Measurements from ENCODE around the gene LRRC23. TPM values are rescaled to one million over a fixed set of nuclear protein-coding genes. Genes with fewer than 3 reads are reported as not detected.
A peak's percentile ranks its signal among the peaks of the same experiment; 100 is the strongest.

Gene LRRC23
- total and polyA plus RNA-seq, 2 donors (not counting 1 experiment from before 2014, with no cell fraction given) = 5.3 to 14.4 TPM

DNA sequence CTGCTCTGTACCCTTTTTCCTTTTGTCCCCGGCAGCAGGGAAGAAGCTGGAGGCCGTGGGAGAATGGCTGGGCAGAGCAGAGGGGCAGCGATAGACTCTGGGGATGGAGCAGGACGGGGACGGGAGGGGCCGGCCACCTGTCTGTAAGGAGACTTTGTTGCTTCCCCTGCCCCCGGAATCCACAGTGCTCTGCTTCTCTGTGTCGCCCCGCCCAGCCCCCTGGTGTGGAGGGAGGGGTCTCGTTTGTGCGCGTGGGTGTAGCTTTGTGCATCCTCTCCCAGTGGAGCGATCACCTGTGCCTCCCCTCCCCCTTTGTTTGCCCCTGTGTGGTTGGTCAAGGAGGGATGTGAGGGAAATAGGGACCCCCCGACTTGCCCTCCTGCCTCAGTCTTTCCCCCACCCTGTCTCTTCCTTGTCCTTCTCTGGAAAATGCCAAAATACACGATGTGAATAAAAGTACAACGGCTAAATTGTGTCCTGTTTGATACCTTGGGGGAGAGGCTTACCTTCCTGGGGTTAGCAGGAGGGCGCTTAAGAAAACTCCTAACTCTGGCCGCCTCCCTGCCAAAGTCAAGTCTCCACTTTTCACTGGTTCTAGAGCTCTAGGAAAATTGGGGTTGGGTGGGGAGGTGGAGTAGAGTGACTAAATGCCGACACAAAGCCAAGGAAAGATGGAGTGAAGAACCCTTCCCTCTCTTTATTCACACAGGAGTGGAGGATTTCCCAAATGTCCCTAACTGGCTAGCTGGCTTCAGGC, 38.3 kb upstream of the LRRC23 start:
- 92% methylated on average over 9 of the region's 19 CpGs for WGBS (ENCODE audit: insufficient coverage)
- CTCF ChIA-PET = interaction anchor here (1.4 to 11.8 kb wide), 6 partner anchors 14 to 242 kb away, joined by 3 to 136 read pairs (median 6); partner anchors contain the start of genes C1RL, CDCA3 and USP5

More for the DNA sequence above, 38.3 kb upstream of the LRRC23 start:
- Histone ChIP-seq H3K27me3 (replicated peaks in 1 of 4; ENCODE audit: control extremely low read depth in 1 of 4, control insufficient read depth in 3 of 4, insufficient read depth in 4 of 4, low read length in 3 of 4) (no peaks in the 10 kb centered on the region), H3K9ac (ENCODE audit: low read length) (peak overlapping the region; percentile 89), H3K4me3 (ENCODE audit: control extremely low read depth in 1 of 5, extremely low read depth in 1 of 5, insufficient read depth in 1 of 5, low read depth in 2 of 5, low read length in 4 of 5) (peak overlapping the region in 4 of 5 experiments; percentile 64 to 88 (median 76)), H2AFZ (ENCODE audit: insufficient read depth, low read depth, low read length, poor library complexity, severe bottlenecking) (peak overlapping the region; percentile 92), H3K4me1 (ENCODE audit: control insufficient read depth in 2 of 2, insufficient read depth in 2 of 2, low read length in 2 of 2) (peaks cover 23 to 28% of the 10 kb centered on the region in 2 donors), H3K27ac (ENCODE audit: low read length in 2 of 2) (peak overlapping the region; percentile 70 to 77), H3K9me3 (ENCODE audit: control extremely low read depth in 1 of 3, control insufficient read depth in 2 of 3, insufficient read depth in 1 of 3, low read length in 2 of 3) (no peaks in the 10 kb centered on the region), H3K79me2 (ENCODE audit: control insufficient read depth, insufficient read depth, low read length) (peaks cover 12% of the 10 kb centered on the region), H3K36me3 (replicated peaks in 1 of 2; ENCODE audit: control extremely low read depth in 1 of 2, control insufficient read depth in 1 of 2, extremely low read depth in 1 of 2, insufficient read depth in 2 of 2, low read length in 1 of 2) (peaks cover 0 to 45% of the 10 kb centered on the region in 2 experiments), H4K20me1 (ENCODE audit: control insufficient read depth, insufficient read depth, low read length, poor library complexity, severe bottlenecking) (peaks cover 35% of the 10 kb centered on the region), H3K4me2 (replicated peaks; ENCODE audit: low read depth, low read length, poor library complexity, severe bottlenecking) (peak overlapping the region; percentile 97)
- H3K27me3 Mint-ChIP-seq = no peaks in the 10 kb centered on the region
- DNase-seq (no peak), ATAC-seq (ENCODE audit: low read depth) (no peak)
- H3K9me3 Mint-ChIP-seq (ENCODE audit: insufficient read depth) = no peaks in the 10 kb centered on the region
- peak overlapping the region; percentile 97 for H3K27ac Mint-ChIP-seq
- H3K4me3 Mint-ChIP-seq = peak overlapping the region; percentile 96
- H3K4me1 Mint-ChIP-seq = peaks cover 38% of the 10 kb centered on the region
- no peak for TF ChIP-seq EZH2 (IDR thresholded peaks at IDR 0.05; ENCODE audit: borderline replicate concordance, insufficient read depth, low read depth, low read length, poor library complexity, severe bottlenecking)
- TF ChIP-seq, protein P1, sequence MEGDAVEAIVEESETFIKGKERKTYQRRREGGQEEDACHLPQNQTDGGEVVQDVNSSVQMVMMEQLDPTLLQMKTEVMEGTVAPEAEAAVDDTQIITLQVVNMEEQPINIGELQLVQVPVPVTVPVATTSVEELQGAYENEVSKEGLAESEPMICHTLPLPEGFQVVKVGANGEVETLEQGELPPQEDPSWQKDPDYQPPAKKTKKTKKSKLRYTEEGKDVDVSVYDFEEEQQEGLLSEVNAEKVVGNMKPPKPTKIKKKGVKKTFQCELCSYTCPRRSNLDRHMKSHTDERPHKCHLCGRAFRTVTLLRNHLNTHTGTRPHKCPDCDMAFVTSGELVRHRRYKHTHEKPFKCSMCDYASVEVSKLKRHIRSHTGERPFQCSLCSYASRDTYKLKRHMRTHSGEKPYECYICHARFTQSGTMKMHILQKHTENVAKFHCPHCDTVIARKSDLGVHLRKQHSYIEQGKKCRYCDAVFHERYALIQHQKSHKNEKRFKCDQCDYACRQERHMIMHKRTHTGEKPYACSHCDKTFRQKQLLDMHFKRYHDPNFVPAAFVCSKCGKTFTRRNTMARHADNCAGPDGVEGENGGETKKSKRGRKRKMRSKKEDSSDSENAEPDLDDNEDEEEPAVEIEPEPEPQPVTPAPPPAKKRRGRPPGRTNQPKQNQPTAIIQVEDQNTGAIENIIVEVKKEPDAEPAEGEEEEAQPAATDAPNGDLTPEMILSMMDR (IDR thresholded peaks at IDR 0.05) = no peak
- intact Hi-C loops (cut with micrococcal nuclease) = no loop called here
- POLR2A ChIA-PET = interaction anchor here (0.5 to 5.5 kb wide), 4 partner anchors 13 to 241 kb away, joined by 3 to 49 read pairs (median 7); partner anchors contain the start of genes CDCA3 and USP5

All from B cell (primary cell).